Osteoblast (primary cell): ENCODE measurements around the gene HSD11B1L. TPM values are rescaled to one million over a fixed set of nuclear protein-coding genes. Genes with fewer than 3 reads are reported as not detected.
A peak's percentile ranks its signal among the peaks of the same experiment; 100 is the strongest.

ENCODE experiments used
- DNase-seq: peaks from one replicate; pipeline ENCODE4 v3.0.0; 2011; ENCODE audit warnings: low spot score, mixed read lengths; ENCODE audit not compliant: insufficient read length; ENCODE audit errors: missing footprints
- H2AFZ ChIP-seq: 2 replicates; pipeline ENCODE4 v1.6.0; 2011; ENCODE audit warnings: mild to moderate bottlenecking, low read length
- H3K27ac ChIP-seq: 2 replicates; pipeline ENCODE4 v1.5.1; 2011; ENCODE audit warnings: mild to moderate bottlenecking, low read depth, low read length, moderate library complexity
- H3K27me3 ChIP-seq: 2 replicates; pipeline ENCODE4 v1.6.0; 2012; ENCODE audit warnings: mild to moderate bottlenecking, control low read depth, inconsistent platforms, low read length, moderate library complexity; ENCODE audit not compliant: insufficient read depth
- H3K36me3 ChIP-seq: 2 replicates; pipeline ENCODE4 v1.5.1; 2011; ENCODE audit warnings: mild to moderate bottlenecking, low read length, control low read depth, moderate library complexity; ENCODE audit not compliant: insufficient read depth
- H3K4me1 ChIP-seq: 2 replicates; pipeline ENCODE4 v1.5.1; 2011; ENCODE audit warnings: mild to moderate bottlenecking, low read length, control low read depth, moderate library complexity; ENCODE audit not compliant: insufficient read depth
- H3K4me2 ChIP-seq: 2 replicates; pipeline ENCODE4 v1.6.0; 2011; ENCODE audit warnings: mild to moderate bottlenecking, low read length; ENCODE audit not compliant: insufficient read depth
- H3K4me3 ChIP-seq: fragments of 200-600 bp; sonication (generic); 3 replicates; pipeline ENCODE4 v1.5.1; 2012; ENCODE audit warnings: mild to moderate bottlenecking, low read length, inconsistent platforms; ENCODE audit not compliant: insufficient read depth
- H3K79me2 ChIP-seq: 2 replicates; pipeline ENCODE4 v1.6.0; 2012; ENCODE audit warnings: mild to moderate bottlenecking, low read length, control low read depth, inconsistent platforms; ENCODE audit not compliant: insufficient read depth
- H3K9me3 ChIP-seq: 2 replicates; pipeline ENCODE4 v1.5.1; 2011; ENCODE audit warnings: low read depth, low read length, control low read depth
- H4K20me1 ChIP-seq: 2 replicates; pipeline ENCODE4 v1.6.0; 2012; ENCODE audit warnings: mild to moderate bottlenecking, low read length, control low read depth; ENCODE audit not compliant: insufficient read depth
- CTCF ChIP-seq: IDR thresholded peaks from 2 replicates; pipeline ENCODE4 v1.5.1; 2011; ENCODE audit warnings: mild to moderate bottlenecking, low read depth, low read length, moderate library complexity; ENCODE audit errors: extremely low read depth
- total RNA-seq: library from RNA; depleted of rRNA; stranded (reverse); fragments of >200 nt; gene quantifications from 2 replicates; pipeline ENCODE4 v1.2.3, GENCODE V29; 2012

The HSD11B1L gene
- total RNA-seq, 1 donor, result 14.8 TPM

- DNase-seq, result no peak
- no peak overlapping the region for H3K27ac ChIP-seq
- no peaks in the 10 kb centered on the region for H3K36me3 ChIP-seq
- H3K4me3 ChIP-seq, result no peak overlapping the region
- H3K79me2 ChIP-seq, result peaks cover 12% of the 10 kb centered on the region
- no peaks in the 10 kb centered on the region for H3K9me3 ChIP-seq
- no peak overlapping the region for H3K4me2 ChIP-seq
- no peak for TF ChIP-seq CTCF
- H2AFZ ChIP-seq, result no peak overlapping the region
- peaks cover 12% of the 10 kb centered on the region for H3K4me1 ChIP-seq
- H3K27me3 ChIP-seq, result no peaks in the 10 kb centered on the region
- H4K20me1 ChIP-seq, result no peaks in the 10 kb centered on the region
These were observed 2.6 kb upstream of the HSD11B1L start for GRCh38 chr19:5678071-5678718.

DNA sequence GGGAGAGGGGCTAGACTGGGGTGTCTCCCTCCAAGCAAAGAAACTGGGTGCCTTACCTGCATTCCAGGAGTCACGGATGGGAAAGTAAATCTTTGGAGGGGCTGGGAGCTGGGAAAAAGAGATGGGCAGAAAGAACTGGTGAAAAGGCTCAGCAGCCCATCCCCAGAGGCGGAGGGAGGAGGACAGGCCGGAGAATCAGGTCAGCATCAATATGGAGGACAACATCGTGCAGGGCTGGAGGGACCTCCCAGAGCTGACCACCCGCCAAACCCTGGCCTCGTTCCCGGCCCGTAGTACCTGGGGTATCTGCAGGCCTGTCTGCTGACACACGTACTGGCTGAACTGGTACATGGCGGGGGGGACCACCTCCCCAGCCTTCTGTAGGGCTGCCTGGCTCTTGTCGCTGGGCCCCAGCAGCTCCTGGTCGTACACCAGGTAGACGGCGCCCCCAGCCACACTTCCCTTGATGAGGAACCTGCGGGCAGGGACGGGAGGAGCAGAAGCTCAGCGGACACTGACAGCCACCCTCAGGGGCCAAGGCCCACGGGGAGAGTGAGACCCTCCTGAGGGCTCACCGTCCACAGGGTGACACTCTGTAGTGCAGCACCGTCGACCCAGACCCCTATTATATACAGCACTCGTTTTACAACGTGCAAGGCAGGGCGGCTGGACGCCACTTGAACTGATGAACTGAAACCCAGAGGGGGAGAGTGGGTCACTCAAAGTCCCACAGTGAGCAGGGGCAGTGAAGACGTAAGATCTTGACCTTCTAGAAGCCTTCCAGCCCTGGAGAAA, 1.3 kb upstream of the HSD11B1L start:
- Histone ChIP-seq H3K79me2 (peaks cover 12% of the 10 kb centered on the region), H3K4me1 (peaks cover 12% of the 10 kb centered on the region), H2AFZ (peak overlapping the region; percentile 87), H3K27ac (peak overlapping the region; percentile 92), H4K20me1 (no peaks in the 10 kb centered on the region), H3K9me3 (no peaks in the 10 kb centered on the region), H3K27me3 (no peaks in the 10 kb centered on the region), H3K36me3 (no peaks in the 10 kb centered on the region), H3K4me3 (peak overlapping the region; percentile 99), H3K4me2 (peak overlapping the region; percentile 90)
- no peak for TF ChIP-seq CTCF
- DNase-seq, result peak; percentile 87

DNA sequence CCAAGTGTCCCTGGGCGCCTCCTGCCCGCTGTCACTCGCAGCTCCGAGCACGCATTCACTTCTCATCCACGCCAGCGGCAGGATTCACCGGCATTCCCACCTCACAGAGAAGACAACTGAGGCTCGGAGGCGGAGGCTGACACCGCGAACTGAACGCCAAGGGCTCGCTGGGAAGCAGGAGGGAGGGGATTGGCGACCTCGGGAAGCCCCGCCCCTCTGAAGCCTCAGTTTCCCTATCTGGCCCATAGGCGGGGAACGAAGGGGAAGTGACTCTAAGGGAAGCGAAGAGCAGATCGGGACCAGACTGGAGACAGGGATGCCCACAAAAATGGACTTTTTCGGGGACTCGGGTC, 767 bp upstream of the HSD11B1L start:
- peak overlapping the region; percentile 92 for H3K27ac ChIP-seq
- peak overlapping the region; percentile 99 for H3K4me3 ChIP-seq
- peak overlapping the region; percentile 90 for H3K4me2 ChIP-seq
- TF ChIP-seq CTCF, result no peak
- DNase-seq, result no peak
- peak overlapping the region; percentile 87 for H2AFZ ChIP-seq
- no peaks in the 10 kb centered on the region for H4K20me1 ChIP-seq
- H3K36me3 ChIP-seq, result no peaks in the 10 kb centered on the region
- H3K4me1 ChIP-seq, result peaks cover 12% of the 10 kb centered on the region
- H3K79me2 ChIP-seq, result peaks cover 12% of the 10 kb centered on the region
- no peaks in the 10 kb centered on the region for H3K27me3 ChIP-seq
- H3K9me3 ChIP-seq, result no peaks in the 10 kb centered on the region

GRCh38 chr19:5681391-5682106, 722 bp downstream of the HSD11B1L start:
- Histone ChIP-seq H2AFZ (peak overlapping the region; percentile 42), H3K4me1 (peaks cover 12% of the 10 kb centered on the region), H3K4me3 (peak overlapping the region; percentile 99), H4K20me1 (no peaks in the 10 kb centered on the region), H3K4me2 (peak overlapping the region; percentile 90), H3K79me2 (peaks cover 12% of the 10 kb centered on the region), H3K27me3 (no peaks in the 10 kb centered on the region), H3K9me3 (no peaks in the 10 kb centered on the region), H3K27ac (no peak overlapping the region), H3K36me3 (no peaks in the 10 kb centered on the region)
- TF ChIP-seq CTCF, result no peak
- DNase-seq, result peak; percentile 87
